GM13977 (cell line): ENCODE results near the gene LYPD3.
"Not testable (repeated sequence)": the region's sequence is repeated elsewhere in the genome, so short reads cannot be mapped to it uniquely, and the experiment has no call there.

ENCODE experiments used
- DNase-seq: peaks from one replicate; pipeline ENCODE4 v3.0.0; 2012; ENCODE audit warnings: low spot score
- in situ Hi-C: fragments of 300-500 bp; cut with MboI; formaldehyde crosslinking; loops from one replicate; pipeline ENCODE4 v1.12.0; 2022; ENCODE audit warnings: low sequenced_read_pairs, low pct_unique_long_range_greater_than_20kb, mixed read lengths, inconsistent platforms; ENCODE audit not compliant: unreplicated experiment
- TF ChIP-seq, protein P1 (sequence below): IDR thresholded peaks from 2 replicates; pipeline ENCODE4 v1.5.1; 2012; ENCODE audit warnings: mild to moderate bottlenecking, control low read depth; ENCODE audit not compliant: insufficient read depth; ENCODE audit errors: extremely low read depth, missing control alignments

The LYPD3 gene

DNA sequence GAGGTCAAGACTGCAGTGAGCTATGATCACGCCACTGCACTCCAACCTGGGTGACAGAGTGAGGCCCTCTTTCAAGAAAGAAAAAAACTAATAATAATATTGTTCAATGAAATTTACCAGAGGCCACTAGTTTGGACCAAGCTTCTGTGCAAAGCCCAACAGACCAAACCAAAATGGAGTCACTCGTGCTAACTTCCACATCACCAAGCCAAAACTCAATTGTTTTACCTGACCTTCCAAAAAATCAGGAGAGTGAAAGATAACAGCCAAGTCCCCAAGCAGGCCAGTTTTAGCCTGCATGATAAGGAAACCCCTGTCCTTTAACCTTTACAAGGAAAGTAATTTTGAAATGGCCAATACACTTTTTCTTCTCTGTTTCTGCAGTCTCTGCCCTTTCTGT, 20.0 kb downstream of the LYPD3 start:
- in situ Hi-C loops: loop anchor here (5.0 kb wide), 1 partner anchor 77 kb away; no protein-coding TSS in a partner anchor
- TF ChIP-seq, protein P1, sequence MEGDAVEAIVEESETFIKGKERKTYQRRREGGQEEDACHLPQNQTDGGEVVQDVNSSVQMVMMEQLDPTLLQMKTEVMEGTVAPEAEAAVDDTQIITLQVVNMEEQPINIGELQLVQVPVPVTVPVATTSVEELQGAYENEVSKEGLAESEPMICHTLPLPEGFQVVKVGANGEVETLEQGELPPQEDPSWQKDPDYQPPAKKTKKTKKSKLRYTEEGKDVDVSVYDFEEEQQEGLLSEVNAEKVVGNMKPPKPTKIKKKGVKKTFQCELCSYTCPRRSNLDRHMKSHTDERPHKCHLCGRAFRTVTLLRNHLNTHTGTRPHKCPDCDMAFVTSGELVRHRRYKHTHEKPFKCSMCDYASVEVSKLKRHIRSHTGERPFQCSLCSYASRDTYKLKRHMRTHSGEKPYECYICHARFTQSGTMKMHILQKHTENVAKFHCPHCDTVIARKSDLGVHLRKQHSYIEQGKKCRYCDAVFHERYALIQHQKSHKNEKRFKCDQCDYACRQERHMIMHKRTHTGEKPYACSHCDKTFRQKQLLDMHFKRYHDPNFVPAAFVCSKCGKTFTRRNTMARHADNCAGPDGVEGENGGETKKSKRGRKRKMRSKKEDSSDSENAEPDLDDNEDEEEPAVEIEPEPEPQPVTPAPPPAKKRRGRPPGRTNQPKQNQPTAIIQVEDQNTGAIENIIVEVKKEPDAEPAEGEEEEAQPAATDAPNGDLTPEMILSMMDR: no peak
- no peak for DNase-seq

DNA sequence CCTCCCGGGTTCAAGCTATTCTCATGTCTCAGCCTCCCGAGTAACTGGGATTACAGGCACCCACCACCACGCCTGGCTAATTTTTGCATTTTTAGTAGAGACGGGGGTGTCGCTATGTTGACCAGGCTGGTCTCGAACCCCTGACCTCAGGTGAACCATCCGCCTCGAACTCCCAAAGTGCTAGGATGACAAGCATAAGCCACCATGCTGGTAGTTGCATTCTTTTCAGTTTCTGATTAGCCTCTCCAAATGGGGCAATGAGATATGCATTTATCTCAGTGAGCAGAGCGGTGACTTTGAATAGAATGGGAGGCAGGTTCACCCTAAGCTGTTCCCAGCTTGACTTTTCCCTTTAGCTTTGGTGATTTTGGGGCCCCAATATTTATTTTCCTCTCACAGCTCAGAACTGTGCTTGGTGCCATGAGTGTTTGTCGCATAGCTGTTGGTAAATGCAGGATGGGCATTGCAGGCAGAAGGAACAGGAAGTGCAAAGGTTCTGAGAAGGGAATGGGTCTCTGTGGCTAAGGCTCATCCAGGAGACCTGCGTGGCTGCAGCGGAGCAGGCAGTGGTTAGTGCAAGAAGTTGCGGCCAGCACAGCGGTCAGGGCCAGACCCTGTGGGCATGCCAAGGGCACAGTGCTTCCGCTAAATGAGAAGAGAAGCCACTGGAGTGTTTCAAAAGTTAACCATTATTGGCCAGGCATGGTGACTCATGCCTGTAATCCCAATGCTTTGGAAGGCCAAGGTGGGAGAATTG, 20.7 kb downstream of the LYPD3 start:
- DNase-seq: no peak
- in situ Hi-C loops: loop anchor here (5.0 kb wide), 1 partner anchor 78 kb away; no protein-coding TSS in a partner anchor
- TF ChIP-seq, protein P1: no peak

DNA sequence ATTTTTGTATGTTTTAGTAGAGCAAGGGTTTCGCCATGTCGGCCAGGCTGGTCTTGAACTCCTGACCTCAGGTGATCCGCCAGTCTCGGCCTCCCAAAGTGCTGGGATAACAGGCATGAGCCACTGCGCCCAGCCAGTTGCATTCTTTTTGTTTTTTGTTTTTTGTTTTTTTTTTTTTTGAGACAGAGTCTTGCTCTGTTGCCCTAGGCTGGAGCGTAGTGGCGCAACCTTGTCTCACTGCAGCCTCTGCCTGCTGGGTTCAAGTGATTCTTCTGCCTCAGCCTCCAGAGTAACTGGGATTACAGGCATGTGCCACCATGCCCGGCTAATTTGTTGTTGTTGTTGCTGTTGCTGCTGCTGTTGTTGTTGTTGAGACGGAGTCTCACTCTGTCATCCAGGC, 21.3 kb downstream of the LYPD3 start:
- DNase-seq, in situ Hi-C loops: not testable (repeated sequence)

DNA sequence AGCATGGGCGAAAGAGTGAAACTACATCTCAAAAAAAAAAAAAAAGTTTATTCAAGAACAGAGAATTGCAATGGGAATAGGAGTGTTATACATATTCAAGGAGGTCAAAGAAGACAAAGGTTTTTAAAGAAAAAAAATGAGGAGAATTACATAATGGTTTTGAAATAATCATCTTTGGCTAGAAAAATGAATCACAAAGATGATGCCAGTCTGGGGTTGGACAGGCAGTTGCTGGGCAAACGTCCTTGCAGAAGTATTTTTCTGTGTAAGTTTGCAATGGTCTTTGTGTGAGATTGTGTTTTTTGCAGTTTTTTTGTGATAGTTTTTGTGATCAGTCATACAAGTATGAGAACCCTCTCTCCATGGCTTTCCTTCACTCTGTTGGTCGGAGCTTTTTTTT, 23.7 kb downstream of the LYPD3 start:
- in situ Hi-C loops: no loop called here
- DNase-seq: no peak
- TF ChIP-seq, protein P1: no peak

DNA sequence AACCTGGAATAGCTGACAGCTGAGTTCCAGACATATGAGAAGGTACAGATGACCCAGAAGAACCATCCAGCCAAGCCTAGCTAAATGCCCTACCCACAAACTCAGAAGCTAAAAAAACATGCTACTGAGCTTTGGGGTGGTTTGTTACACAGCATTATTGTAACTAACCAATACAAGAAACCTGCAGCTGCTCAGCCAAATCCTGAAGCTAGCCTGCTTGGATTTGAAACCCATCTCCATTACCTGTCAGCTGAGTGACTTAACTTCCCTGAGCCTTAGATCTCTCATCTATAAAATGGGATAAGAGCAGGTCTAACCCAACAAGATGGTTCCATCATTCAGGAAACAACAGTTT, 25.7 kb downstream of the LYPD3 start:
- in situ Hi-C loops: no loop called here
- no peak for DNase-seq
- TF ChIP-seq, protein P1: no peak

DNA sequence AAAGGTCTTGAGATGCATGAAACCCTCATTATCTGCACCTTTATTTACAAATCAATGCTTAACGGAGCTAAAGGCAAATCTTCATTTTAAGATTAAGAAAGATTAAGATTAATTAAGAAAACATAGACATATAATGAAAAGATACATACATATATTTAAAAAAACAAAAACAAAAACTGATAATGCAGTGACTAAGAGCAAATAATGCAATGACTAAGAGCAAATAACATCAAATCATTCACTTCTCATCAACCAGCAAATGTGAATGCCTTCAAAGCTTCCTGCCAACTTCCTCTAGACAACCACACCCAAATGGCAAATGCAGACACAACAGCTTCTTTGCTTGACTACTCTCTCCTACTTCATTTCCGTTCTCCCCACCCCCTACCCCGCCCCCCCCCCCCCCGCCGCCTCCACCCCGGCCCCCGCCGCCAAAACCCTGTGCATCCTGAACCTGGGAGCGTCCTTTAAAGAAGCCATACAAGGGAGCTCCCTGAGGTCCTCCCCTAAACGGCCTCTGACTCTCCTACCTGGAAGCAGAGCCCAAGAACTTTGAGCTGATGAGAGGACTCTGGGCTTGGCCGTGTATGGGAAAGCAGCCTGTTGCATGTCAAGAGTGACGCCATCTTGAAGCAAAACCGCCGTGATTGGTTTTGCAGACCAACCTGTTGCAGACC, 26.2 kb downstream of the LYPD3 start:
- TF ChIP-seq, protein P1: no peak
- in situ Hi-C loops: no loop called here
- no peak for DNase-seq
